Measurements from ENCODE around the gene BCL11A.

- TF ChIP-seq CTCF (CRISPR knock-in tag; IDR thresholded peaks at IDR 0.05) = no peak
- TF ChIP-seq PATZ1 (CRISPR knock-in tag; IDR thresholded peaks at IDR 0.05) = no peak
- no peak for TF ChIP-seq BHLHE40 (IDR thresholded peaks at IDR 0.05; ENCODE audit: low read length)
- no peak for TF ChIP-seq SRF (IDR thresholded peaks at IDR 0.05; ENCODE audit: low read depth, low read length)
Measured at GRCh38 chr2:60556576-60557485, 3.4 kb upstream of the BCL11A start.

Data from HepG2 (cell line).